Glutamatergic neuron (in vitro differentiated cells): ENCODE measurements around the gene RAP1B. TPM values are rescaled to one million over a fixed set of nuclear protein-coding genes. Genes with fewer than 3 reads are reported as not detected.

Source experiments
- DNase-seq: peaks from one replicate; pipeline ENCODE4 v3.0.0; 2022
- H3K27ac Mint-ChIP-seq: one replicate; pipeline ENCODE4 v1.8.0; 2020; ENCODE audit warnings: mild to moderate bottlenecking, mixed read lengths, inconsistent platforms; ENCODE audit not compliant: unreplicated experiment
- H3K27me3 Mint-ChIP-seq: one replicate; pipeline ENCODE4 v1.8.0; 2020; ENCODE audit warnings: mild to moderate bottlenecking, moderate library complexity, mixed read lengths, inconsistent platforms; ENCODE audit not compliant: unreplicated experiment
- H3K36me3 Mint-ChIP-seq: one replicate; pipeline ENCODE4 v1.8.0; 2020; ENCODE audit warnings: mild to moderate bottlenecking, mixed read lengths, inconsistent platforms; ENCODE audit not compliant: unreplicated experiment
- H3K4me1 Mint-ChIP-seq: one replicate; pipeline ENCODE4 v1.8.0; 2020; ENCODE audit warnings: mild to moderate bottlenecking, low read depth, mixed read lengths, inconsistent platforms; ENCODE audit not compliant: unreplicated experiment
- H3K4me3 Mint-ChIP-seq: one replicate; pipeline ENCODE4 v1.8.0; 2020; ENCODE audit warnings: mild to moderate bottlenecking, mixed read lengths, inconsistent platforms; ENCODE audit not compliant: unreplicated experiment
- H3K9me3 Mint-ChIP-seq: one replicate; pipeline ENCODE4 v1.8.0; 2020; ENCODE audit warnings: mild to moderate bottlenecking, moderate library complexity, mixed read lengths, inconsistent platforms; ENCODE audit not compliant: unreplicated experiment
- total RNA-seq: library from RNA; stranded (reverse); fragmentation: NEBNext Ultra II Directional; extraction: Animal tissue kit (Norgen Biotek cat#: 25700); gene quantifications from one replicate; pipeline ENCODE4 v1.2.1, GENCODE V29; 2021; ENCODE audit not compliant: unreplicated experiment
- TF ChIP-seq, protein P1 (sequence below): fragments of 200-600 bp; sonication (generic); IDR thresholded peaks from one replicate; pipeline ENCODE4 v1.5.0; 2021; ENCODE audit not compliant: partially characterized antibody, unreplicated experiment

Gene RAP1B
- total RNA-seq, 1 donor from 2014 or later: 68.2 TPM

DNA sequence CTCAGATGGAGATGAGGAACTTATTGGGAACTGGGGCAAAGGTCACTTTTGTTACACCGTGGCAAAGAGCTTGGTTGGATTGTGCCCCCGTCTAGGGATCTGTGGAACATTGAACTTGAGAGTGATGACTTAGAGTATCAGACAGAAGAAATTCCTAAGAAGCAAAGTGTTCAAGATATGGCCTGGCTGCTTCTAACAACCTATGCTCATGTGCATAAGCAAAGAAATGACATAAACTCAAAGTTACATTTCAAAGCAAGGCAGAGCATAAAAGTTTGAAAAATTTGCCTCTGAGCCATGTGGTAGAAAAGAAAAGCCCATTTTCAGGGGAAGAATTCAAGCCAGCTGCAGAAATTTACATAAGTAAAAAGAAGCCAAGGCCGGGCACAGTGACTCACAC is 21.5 kb upstream of the RAP1B start:
- no peak overlapping the region for H3K4me3 Mint-ChIP-seq
- peaks cover 2% of the 10 kb centered on the region for H3K9me3 Mint-ChIP-seq
- no peak overlapping the region for H3K27ac Mint-ChIP-seq
- H3K27me3 Mint-ChIP-seq: peaks cover 2% of the 10 kb centered on the region
- H3K36me3 Mint-ChIP-seq: peaks cover 7% of the 10 kb centered on the region
- TF ChIP-seq, protein P1, sequence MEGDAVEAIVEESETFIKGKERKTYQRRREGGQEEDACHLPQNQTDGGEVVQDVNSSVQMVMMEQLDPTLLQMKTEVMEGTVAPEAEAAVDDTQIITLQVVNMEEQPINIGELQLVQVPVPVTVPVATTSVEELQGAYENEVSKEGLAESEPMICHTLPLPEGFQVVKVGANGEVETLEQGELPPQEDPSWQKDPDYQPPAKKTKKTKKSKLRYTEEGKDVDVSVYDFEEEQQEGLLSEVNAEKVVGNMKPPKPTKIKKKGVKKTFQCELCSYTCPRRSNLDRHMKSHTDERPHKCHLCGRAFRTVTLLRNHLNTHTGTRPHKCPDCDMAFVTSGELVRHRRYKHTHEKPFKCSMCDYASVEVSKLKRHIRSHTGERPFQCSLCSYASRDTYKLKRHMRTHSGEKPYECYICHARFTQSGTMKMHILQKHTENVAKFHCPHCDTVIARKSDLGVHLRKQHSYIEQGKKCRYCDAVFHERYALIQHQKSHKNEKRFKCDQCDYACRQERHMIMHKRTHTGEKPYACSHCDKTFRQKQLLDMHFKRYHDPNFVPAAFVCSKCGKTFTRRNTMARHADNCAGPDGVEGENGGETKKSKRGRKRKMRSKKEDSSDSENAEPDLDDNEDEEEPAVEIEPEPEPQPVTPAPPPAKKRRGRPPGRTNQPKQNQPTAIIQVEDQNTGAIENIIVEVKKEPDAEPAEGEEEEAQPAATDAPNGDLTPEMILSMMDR: no peak
- H3K4me1 Mint-ChIP-seq: no peaks in the 10 kb centered on the region
- no peak for DNase-seq

DNA sequence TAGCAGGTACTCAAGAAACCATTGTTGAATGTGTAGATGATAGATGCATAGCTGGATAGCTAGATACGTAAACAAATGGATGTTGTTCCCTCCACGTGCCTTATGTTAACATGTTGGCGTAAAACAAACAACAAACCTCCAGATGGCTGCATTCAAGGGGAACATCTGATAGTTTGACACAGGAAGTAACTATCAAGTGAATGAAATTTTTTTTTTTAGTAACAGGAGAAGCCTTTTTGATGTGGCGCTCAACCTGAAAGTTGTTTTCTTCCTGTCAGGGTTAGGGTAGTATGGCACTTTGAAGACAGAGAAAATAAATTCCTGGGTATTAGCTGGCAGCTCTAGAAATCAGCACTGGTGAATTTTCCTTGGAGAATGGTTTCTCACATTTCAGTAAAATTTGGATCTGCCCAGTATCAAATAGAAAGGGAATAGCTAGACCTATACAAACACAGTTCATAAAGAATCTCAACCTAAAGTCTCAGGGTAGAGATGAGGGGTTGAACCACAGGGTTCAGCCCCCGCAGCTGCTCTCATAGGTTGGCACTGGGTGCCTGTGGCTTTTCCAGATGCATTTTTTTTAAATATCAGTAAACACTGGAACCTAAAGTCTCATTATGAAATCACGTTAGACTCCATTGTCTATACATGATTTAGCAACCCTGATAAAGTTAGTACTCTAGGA is 18.8 kb upstream of the RAP1B start:
- H3K4me3 Mint-ChIP-seq: no peak overlapping the region
- peaks cover 7% of the 10 kb centered on the region for H3K36me3 Mint-ChIP-seq
- peaks cover 2% of the 10 kb centered on the region for H3K9me3 Mint-ChIP-seq
- no peak for DNase-seq
- H3K27ac Mint-ChIP-seq: no peak overlapping the region
- H3K27me3 Mint-ChIP-seq: peaks cover 2% of the 10 kb centered on the region
- no peaks in the 10 kb centered on the region for H3K4me1 Mint-ChIP-seq
- TF ChIP-seq, protein P1: no peak

DNA sequence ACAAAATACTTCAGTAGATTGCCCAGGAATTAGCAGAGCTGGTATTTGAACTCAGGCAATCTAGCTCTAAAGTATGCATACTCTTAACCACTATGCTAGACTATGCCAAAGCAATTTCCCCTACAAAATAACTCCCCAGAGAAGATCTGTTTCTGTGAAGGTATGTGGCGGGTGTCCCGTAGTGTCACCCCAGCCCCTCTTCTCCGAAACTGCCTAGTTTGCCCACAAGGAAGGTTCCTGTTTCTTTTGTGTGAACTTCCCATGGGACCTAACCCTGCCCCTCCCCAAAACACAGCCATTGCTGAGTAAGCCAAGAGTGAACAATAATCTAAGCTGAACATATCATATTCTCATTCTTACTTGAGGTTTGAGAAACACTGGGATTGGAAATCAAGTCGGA is 15.5 kb upstream of the RAP1B start:
- H3K9me3 Mint-ChIP-seq: peaks cover 2% of the 10 kb centered on the region
- H3K36me3 Mint-ChIP-seq: no peaks in the 10 kb centered on the region
- H3K4me1 Mint-ChIP-seq: no peaks in the 10 kb centered on the region
- TF ChIP-seq, protein P1: no peak
- no peak overlapping the region for H3K27ac Mint-ChIP-seq
- H3K27me3 Mint-ChIP-seq: no peaks in the 10 kb centered on the region
- H3K4me3 Mint-ChIP-seq: no peak overlapping the region
- no peak for DNase-seq

DNA sequence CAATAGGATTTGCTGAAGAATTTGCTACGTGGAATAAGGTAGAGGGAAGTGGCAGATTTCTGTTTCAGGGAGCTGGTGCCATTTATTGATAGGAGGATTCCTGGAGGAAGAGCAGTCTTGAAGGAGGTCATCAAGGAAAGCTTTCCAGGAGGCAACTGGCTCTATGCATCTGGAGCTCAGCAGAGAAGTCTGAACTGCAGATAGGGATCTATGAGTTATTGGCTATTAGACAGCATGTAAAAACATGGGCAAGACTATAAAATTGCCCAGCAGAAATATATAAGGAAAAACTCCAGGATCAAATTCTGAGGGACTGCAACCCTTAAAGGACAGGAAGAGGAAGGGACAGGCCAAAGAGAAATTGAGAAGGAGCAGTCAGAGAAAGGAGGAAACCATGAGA is 8.9 kb upstream of the RAP1B start:
- Mint-ChIP-seq H3K4me3 (no peak overlapping the region), H3K27me3 (no peaks in the 10 kb centered on the region), H3K9me3 (no peaks in the 10 kb centered on the region), H3K27ac (no peak overlapping the region), H3K36me3 (no peaks in the 10 kb centered on the region), H3K4me1 (no peaks in the 10 kb centered on the region)
- TF ChIP-seq, protein P1: no peak
- no peak for DNase-seq

DNA sequence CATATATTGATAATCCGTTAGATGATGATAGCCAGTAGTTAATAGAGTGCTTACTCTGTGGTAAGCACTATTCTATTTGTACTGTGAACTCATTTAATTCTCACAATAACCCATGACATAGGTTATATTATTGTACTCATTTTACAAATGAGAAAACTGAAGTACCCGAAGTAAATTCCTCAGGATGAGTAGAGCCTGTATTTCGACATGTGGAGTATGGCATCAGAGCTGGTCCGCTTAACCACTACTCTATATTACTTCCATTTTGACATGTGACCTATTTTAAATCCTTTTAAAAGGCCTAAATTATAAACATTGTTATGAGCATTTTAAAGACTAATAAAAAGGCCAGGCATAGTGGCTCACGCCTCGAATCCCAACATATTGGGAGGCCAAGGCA is 8.0 kb upstream of the RAP1B start:
- TF ChIP-seq, protein P1: no peak
- Mint-ChIP-seq H3K4me1 (no peaks in the 10 kb centered on the region), H3K27me3 (no peaks in the 10 kb centered on the region), H3K4me3 (no peak overlapping the region), H3K27ac (no peak overlapping the region), H3K36me3 (no peaks in the 10 kb centered on the region), H3K9me3 (no peaks in the 10 kb centered on the region)
- DNase-seq: no peak
